HEK293 (cell line): ENCODE data around the gene FOXO1.

Experiments used
- CTCF ChIA-PET: fragments of 350-600 bp; formaldehyde crosslinking; extraction: SDS; loops from one replicate; lab custom pipeline; 2021; ENCODE audit warnings: antibody characterized with exemption; lab: Yijun Ruan, JAX
- POLR2A ChIA-PET: fragments of 300-600 bp; formaldehyde crosslinking; extraction: SDS; loops from one replicate; lab custom pipeline; 2020; ENCODE audit warnings: antibody characterized with exemption, inconsistent platforms; lab: Yijun Ruan, JAX
- H3K27ac ChIP-seq: fragments of 200-500 bp; sonication (Bioruptor generic); 2 replicates; pipeline ENCODE4 v1.5.1; 2014; ENCODE audit warnings: low read depth, low read length, control low read depth, inconsistent platforms; ENCODE audit errors: extremely low read depth
- H3K36me3 ChIP-seq, 2 experiments: fragments of 200-500 bp in 1 of 2; sonication (Bioruptor generic) in 1 of 2; 1 replicate in 1 of 2; 2 replicates in 1 of 2; pipeline ENCODE4 v1.5.1; 2014 to 2017; ENCODE audit warnings: inconsistent platforms in 2 of 2, low read length in 2 of 2; ENCODE audit not compliant: control insufficient read depth in 2 of 2, insufficient read depth in 1 of 2
- H3K4me1 ChIP-seq: fragments of 200-500 bp; sonication (Bioruptor generic); 2 replicates; pipeline ENCODE4 v1.5.1; 2014; ENCODE audit warnings: mild to moderate bottlenecking, low read length, inconsistent platforms; ENCODE audit not compliant: control insufficient read depth, insufficient read depth
- H3K4me3 ChIP-seq: 2 replicates; pipeline ENCODE4 v1.5.1; 2011; ENCODE audit warnings: low read depth, mild to moderate bottlenecking, control low read depth, low read length, moderate library complexity
- H3K9me3 ChIP-seq: fragments of 200-500 bp; sonication (Bioruptor generic); 2 replicates; pipeline ENCODE4 v1.5.1; 2014; ENCODE audit warnings: low read depth, low read length, inconsistent platforms; ENCODE audit not compliant: control insufficient read depth, insufficient read depth
- HOXD13 ChIP-seq: sonication (generic); formaldehyde crosslinking; IDR thresholded peaks from 2 replicates; pipeline ENCODE4 v1.8.0; 2022; ENCODE audit warnings: missing genetic modification reagents, borderline replicate concordance
- INSM2 ChIP-seq: fragments of 450-650 bp; formaldehyde crosslinking; IDR thresholded peaks from 2 replicates; pipeline ENCODE4 v1.5.1; 2016; ENCODE audit warnings: missing biosample characterization, missing genetic modification characterization
- KLF9 ChIP-seq: fragments of 450-650 bp; formaldehyde crosslinking; IDR thresholded peaks from 2 replicates; pipeline ENCODE4 v1.5.1; 2016; ENCODE audit warnings: missing biosample characterization, missing genetic modification characterization, low read depth
- SP7 ChIP-seq: fragments of 450-650 bp; formaldehyde crosslinking; IDR thresholded peaks from 2 replicates; pipeline ENCODE4 v1.5.1; 2016; ENCODE audit warnings: missing biosample characterization, missing genetic modification characterization
- TCF7L2 ChIP-seq: IDR thresholded peaks from 2 replicates; pipeline ENCODE4 v1.6.1; 2011; ENCODE audit warnings: low read depth, mild to moderate bottlenecking, inconsistent platforms, low read length, moderate library complexity, borderline replicate concordance
- YY2 ChIP-seq: fragments of 450-650 bp; formaldehyde crosslinking; IDR thresholded peaks from 2 replicates; pipeline ENCODE4 v1.5.1; 2016; ENCODE audit warnings: missing biosample characterization, missing genetic modification characterization
- ZBTB6 ChIP-seq: fragments of 450-650 bp; formaldehyde crosslinking; IDR thresholded peaks from 2 replicates; pipeline ENCODE4 v1.5.1; 2017; ENCODE audit warnings: missing biosample characterization, missing genetic modification characterization
- ZFP3 ChIP-seq: fragments of 450-650 bp; formaldehyde crosslinking; IDR thresholded peaks from 2 replicates; pipeline ENCODE4 v1.5.1; 2016; ENCODE audit warnings: low read depth, missing biosample characterization, missing genetic modification characterization
- ZNF169 ChIP-seq: fragments of 450-650 bp; formaldehyde crosslinking; IDR thresholded peaks from 2 replicates; pipeline ENCODE4 v1.5.1; 2016; ENCODE audit warnings: missing biosample characterization, missing genetic modification characterization
- ZNF18 ChIP-seq: fragments of 450-650 bp; formaldehyde crosslinking; IDR thresholded peaks from 2 replicates; pipeline ENCODE4 v1.5.1; 2016; ENCODE audit warnings: missing biosample characterization, missing genetic modification characterization
- ZNF23 ChIP-seq: fragments of 450-650 bp; formaldehyde crosslinking; IDR thresholded peaks from 2 replicates; pipeline ENCODE4 v1.5.1; 2016; ENCODE audit warnings: missing biosample characterization, missing genetic modification characterization, borderline replicate concordance
- ZNF239 ChIP-seq: fragments of 450-650 bp; formaldehyde crosslinking; IDR thresholded peaks from 2 replicates; pipeline ENCODE4 v1.5.1; 2016; ENCODE audit warnings: missing biosample characterization, missing genetic modification characterization
- ZNF280D ChIP-seq: fragments of 450-650 bp; formaldehyde crosslinking; IDR thresholded peaks from 2 replicates; pipeline ENCODE4 v1.5.1; 2016; ENCODE audit warnings: missing biosample characterization, missing genetic modification characterization
- ZNF341 ChIP-seq: fragments of 450-650 bp; formaldehyde crosslinking; IDR thresholded peaks from 2 replicates; pipeline ENCODE4; 2016; ENCODE audit warnings: low read depth, missing biosample characterization, missing genetic modification characterization
- ZNF394 ChIP-seq: fragments of 450-650 bp; formaldehyde crosslinking; IDR thresholded peaks from 2 replicates; pipeline ENCODE4 v1.5.1; 2016; ENCODE audit warnings: missing biosample characterization, missing genetic modification characterization, mild to moderate bottlenecking, moderate library complexity, borderline replicate concordance
- ZNF416 ChIP-seq: fragments of 450-650 bp; formaldehyde crosslinking; IDR thresholded peaks from 2 replicates; pipeline ENCODE4 v1.5.1; 2016; ENCODE audit warnings: missing biosample characterization, missing genetic modification characterization
- ZNF433 ChIP-seq: fragments of 450-650 bp; formaldehyde crosslinking; IDR thresholded peaks from 2 replicates; pipeline ENCODE4 v1.5.1; 2016; ENCODE audit warnings: missing biosample characterization, missing genetic modification characterization, low read depth
- ZNF529 ChIP-seq: fragments of 450-650 bp; formaldehyde crosslinking; IDR thresholded peaks from 2 replicates; pipeline ENCODE4 v1.5.1; 2017; ENCODE audit warnings: missing genetic modification characterization, missing biosample characterization; ENCODE audit not compliant: insufficient replicate concordance
- ZNF555 ChIP-seq: fragments of 450-650 bp; formaldehyde crosslinking; conservative IDR thresholded peaks from 2 replicates; pipeline ENCODE4 v1.5.1; 2017; ENCODE audit warnings: missing biosample characterization, mild to moderate bottlenecking, missing genetic modification characterization, inconsistent platforms
- ZNF558 ChIP-seq: fragments of 450-650 bp; formaldehyde crosslinking; IDR thresholded peaks from 2 replicates; pipeline ENCODE4 v1.5.1; 2016; ENCODE audit warnings: missing biosample characterization, missing genetic modification characterization
- ZNF560 ChIP-seq: fragments of 450-650 bp; formaldehyde crosslinking; IDR thresholded peaks from 2 replicates; pipeline ENCODE4 v1.5.1; 2017; ENCODE audit warnings: missing biosample characterization, missing genetic modification characterization, borderline replicate concordance
- ZNF585B ChIP-seq: fragments of 450-650 bp; formaldehyde crosslinking; IDR thresholded peaks from 2 replicates; pipeline ENCODE4 v1.5.1; 2016; ENCODE audit warnings: missing biosample characterization, missing genetic modification characterization
- ZNF626 ChIP-seq: fragments of 450-650 bp; sonication (Bioruptor Pico); formaldehyde crosslinking; IDR thresholded peaks from 2 replicates; pipeline ENCODE4 v1.5.1; 2018; ENCODE audit warnings: missing biosample characterization, missing genetic modification characterization, inconsistent platforms
- ZSCAN23 ChIP-seq: fragments of 450-650 bp; formaldehyde crosslinking; IDR thresholded peaks from 2 replicates; pipeline ENCODE4 v1.5.1; 2016; ENCODE audit warnings: missing biosample characterization, missing genetic modification characterization

Gene FOXO1

GRCh38 chr13:40609972-40610726 lies 56.3 kb downstream of the FOXO1 start:
- Histone ChIP-seq H3K4me3 (no peak overlapping the region), H3K36me3 (no peaks in the 10 kb centered on the region), H3K4me1 (peaks cover 31% of the 10 kb centered on the region), H3K9me3 (no peaks in the 10 kb centered on the region), H3K27ac (no peak overlapping the region)
- no peak for TF ChIP-seq ZNF169 (tag by site-specific recombination)
- TF ChIP-seq SP7 (tag by site-specific recombination) = peak; percentile 47; the same call in 1 of the 2 replicates
- POLR2A ChIA-PET = no interaction called here
- CTCF ChIA-PET = no interaction called here

- Histone ChIP-seq H3K9me3 (no peaks in the 10 kb centered on the region), H3K27ac (no peak overlapping the region), H3K4me3 (no peak overlapping the region), H3K4me1 (peaks cover 23% of the 10 kb centered on the region), H3K36me3 (no peaks in the 10 kb centered on the region)
- ChIA-PET POLR2A (no interaction called here), CTCF (no interaction called here)
- no peak for TF ChIP-seq ZNF560
- no peak for TF ChIP-seq ZNF394 (tag by site-specific recombination)
- no peak for TF ChIP-seq ZNF341
- TF ChIP-seq KLF9 (tag by site-specific recombination) = no peak
- no peak for TF ChIP-seq TCF7L2
- no peak for TF ChIP-seq INSM2 (tag by site-specific recombination)
- no peak for TF ChIP-seq ZNF416 (tag by site-specific recombination)
- no peak for TF ChIP-seq HOXD13
- TF ChIP-seq ZNF433 (tag by site-specific recombination) = no peak
These were observed 58.1 kb downstream of the FOXO1 start for GRCh38 chr13:40608308-40608707.

GRCh38 chr13:40605573-40605972 lies 60.9 kb downstream of the FOXO1 start:
- no peak overlapping the region for H3K4me3 ChIP-seq
- TF ChIP-seq ZNF239 (tag by site-specific recombination) (no peak), ZNF558 (tag by site-specific recombination) (no peak), ZNF169 (tag by site-specific recombination) (no peak), ZFP3 (tag by site-specific recombination) (no peak), ZNF23 (tag by site-specific recombination) (no peak), ZNF555 (tag by site-specific recombination) (no peak), YY2 (tag by site-specific recombination) (no peak), ZNF280D (no peak), ZNF585B (tag by site-specific recombination) (no peak), ZNF560 (no peak), ZBTB6 (tag by site-specific recombination) (no peak), ZNF18 (tag by site-specific recombination) (no peak), ZNF626 (tag by site-specific recombination) (no peak), ZSCAN23 (tag by site-specific recombination) (no peak), ZNF529 (tag by site-specific recombination) (no peak)

More at GRCh38 chr13:40605573-40605972, 60.9 kb downstream of the FOXO1 start:
- Histone ChIP-seq H3K9me3 (no peaks in the 10 kb centered on the region), H3K4me1 (peaks cover 7% of the 10 kb centered on the region), H3K36me3 (no peaks in the 10 kb centered on the region), H3K27ac (no peak overlapping the region)
- ChIA-PET CTCF (no interaction called here), POLR2A (no interaction called here)
